Measurements from ENCODE around the gene LSP1. TPM values are rescaled to one million over a fixed set of nuclear protein-coding genes. Genes with fewer than 3 reads are reported as not detected.

Gene LSP1
- total and polyA plus RNA-seq, 12 donors: 4.0 to 1,341 (median 278) TPM

DNA sequence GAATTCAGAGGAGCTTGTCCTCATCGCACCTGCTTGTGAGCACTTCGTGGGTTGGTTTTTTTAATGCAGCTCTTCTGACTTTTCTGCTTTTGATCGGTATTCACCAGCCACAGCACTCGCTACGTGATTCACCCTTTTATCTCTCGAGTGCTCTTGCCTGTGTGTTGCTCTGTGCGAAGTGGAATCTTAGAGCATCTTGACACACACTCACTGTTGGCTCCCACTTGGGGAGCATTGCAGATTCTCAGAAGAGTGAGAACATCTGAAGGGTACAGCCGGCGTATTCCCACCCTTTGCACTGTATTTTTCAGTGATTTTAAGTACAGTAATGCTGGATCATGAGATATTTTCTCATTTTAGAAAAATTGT, 77.6 kb downstream of the LSP1 start:
- Histone ChIP-seq H3K4me3 (no peak overlapping the region), H3K9me3 (replicated peaks in 1 of 3) (no peaks in the 10 kb centered on the region), H3K4me1 (replicated peaks in 1 of 2) (peaks cover 0 to 3% of the 10 kb centered on the region in 2 donors), H3K27me3 (no peaks in the 10 kb centered on the region), H3K36me3 (replicated peaks in 1 of 2) (no peaks in the 10 kb centered on the region), H3K27ac (peak overlapping the region in 2 of 5 donors; percentile 34 to 57)
- WGBS, 4 donors: 83 to 87% (median 85%) methylated on average over 9 of the region's 9 CpGs
- DNase-seq: peak in 1 of 7 donors; percentile 5
- TF ChIP-seq, protein P1, sequence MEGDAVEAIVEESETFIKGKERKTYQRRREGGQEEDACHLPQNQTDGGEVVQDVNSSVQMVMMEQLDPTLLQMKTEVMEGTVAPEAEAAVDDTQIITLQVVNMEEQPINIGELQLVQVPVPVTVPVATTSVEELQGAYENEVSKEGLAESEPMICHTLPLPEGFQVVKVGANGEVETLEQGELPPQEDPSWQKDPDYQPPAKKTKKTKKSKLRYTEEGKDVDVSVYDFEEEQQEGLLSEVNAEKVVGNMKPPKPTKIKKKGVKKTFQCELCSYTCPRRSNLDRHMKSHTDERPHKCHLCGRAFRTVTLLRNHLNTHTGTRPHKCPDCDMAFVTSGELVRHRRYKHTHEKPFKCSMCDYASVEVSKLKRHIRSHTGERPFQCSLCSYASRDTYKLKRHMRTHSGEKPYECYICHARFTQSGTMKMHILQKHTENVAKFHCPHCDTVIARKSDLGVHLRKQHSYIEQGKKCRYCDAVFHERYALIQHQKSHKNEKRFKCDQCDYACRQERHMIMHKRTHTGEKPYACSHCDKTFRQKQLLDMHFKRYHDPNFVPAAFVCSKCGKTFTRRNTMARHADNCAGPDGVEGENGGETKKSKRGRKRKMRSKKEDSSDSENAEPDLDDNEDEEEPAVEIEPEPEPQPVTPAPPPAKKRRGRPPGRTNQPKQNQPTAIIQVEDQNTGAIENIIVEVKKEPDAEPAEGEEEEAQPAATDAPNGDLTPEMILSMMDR (IDR thresholded peaks at IDR 0.05): no peak
- no peak for TF ChIP-seq POLR2A (IDR thresholded peaks at IDR 0.05)
- intact Hi-C loops (cut with DNase I): loop anchor here in 1 of 2 donors (5.0 kb wide), 1 partner anchor 222 kb away; no protein-coding TSS in a partner anchor

DNA sequence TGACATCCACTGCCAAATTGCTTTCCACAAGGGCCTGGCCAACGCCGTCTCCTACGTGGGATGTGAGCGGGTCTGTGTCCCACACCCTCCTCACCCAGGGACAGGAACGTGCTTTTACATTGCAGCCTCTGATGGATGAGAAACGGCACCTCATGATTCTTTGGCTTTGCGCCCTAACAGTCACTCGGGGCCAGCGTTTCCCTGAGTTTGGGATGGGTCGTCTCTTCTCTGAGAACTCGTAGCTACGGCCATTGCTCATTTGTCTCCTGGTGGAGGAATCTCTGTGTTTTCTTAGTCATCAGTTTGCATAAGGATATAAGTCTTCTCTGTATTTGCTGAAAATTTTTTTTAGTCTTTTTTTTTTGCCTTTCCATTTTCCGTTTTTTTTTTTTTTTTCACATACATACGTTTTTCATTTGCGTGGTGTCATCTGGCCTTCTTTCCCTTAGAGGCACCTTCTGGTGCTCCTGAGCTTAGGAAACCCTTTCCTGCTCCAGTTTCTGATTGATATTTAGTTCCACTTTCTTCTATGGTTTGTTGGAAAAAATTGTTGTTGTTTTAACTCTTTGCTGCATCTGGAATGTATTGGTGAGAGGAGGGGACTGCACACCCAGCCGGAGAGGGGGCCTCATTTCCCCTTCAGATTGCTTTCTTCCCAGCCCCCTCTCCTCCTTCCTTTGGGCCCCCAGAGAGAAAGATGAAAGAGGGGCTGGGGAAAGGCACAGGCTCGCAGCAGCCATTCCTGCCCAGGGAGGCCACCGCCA, 78.6 kb downstream of the LSP1 start:
- intact Hi-C loops (cut with DNase I): loop anchor here in 1 of 2 donors (5.0 kb wide), 1 partner anchor 221 kb away; no protein-coding TSS in a partner anchor
- H3K27ac ChIP-seq: peak overlapping the region in 2 of 5 donors; percentile 67 to 70

DNA sequence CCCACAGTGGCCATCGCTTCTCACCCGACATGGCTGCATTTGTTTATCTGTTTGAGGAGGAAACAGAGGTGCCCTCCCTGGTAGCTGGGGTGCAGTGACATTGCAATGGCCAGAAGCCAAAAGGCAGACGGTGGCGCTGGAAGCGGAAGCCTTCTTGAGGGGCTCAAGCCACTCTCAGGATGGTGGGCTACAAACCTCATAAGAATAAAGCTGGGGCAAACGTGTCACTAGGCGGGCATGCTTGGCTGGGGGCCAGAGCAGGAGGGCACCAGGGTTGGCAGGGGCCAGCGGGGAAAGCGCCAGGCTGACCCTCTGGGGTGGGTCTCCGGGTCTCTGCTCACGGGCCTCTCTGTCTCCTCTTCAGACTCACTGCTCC, 79.2 kb downstream of the LSP1 start:
- Histone ChIP-seq H3K36me3 (replicated peaks in 1 of 2) (no peaks in the 10 kb centered on the region), H3K27ac (peak overlapping the region in 2 of 5 donors; percentile 67 to 70), H3K9me3 (replicated peaks in 1 of 3) (no peaks in the 10 kb centered on the region), H3K4me3 (no peak overlapping the region), H3K4me1 (replicated peaks in 1 of 2) (peaks cover 0 to 3% of the 10 kb centered on the region in 2 donors), H3K27me3 (no peaks in the 10 kb centered on the region)
- WGBS, 4 donors: 75 to 83% (median 77%) methylated on average over 2 to 11 of the region's 11 CpGs
- no peak for TF ChIP-seq POLR2A (IDR thresholded peaks at IDR 0.05)
- TF ChIP-seq, protein P1 (IDR thresholded peaks at IDR 0.05): no peak
- DNase-seq: peak in 2 of 7 donors; percentile 8 to 20
- intact Hi-C loops (cut with DNase I): loop anchor here in 1 of 2 donors (5.0 kb wide), 1 partner anchor 220 kb away; no protein-coding TSS in a partner anchor

More for the DNA sequence above, 78.6 kb downstream of the LSP1 start:
- peaks cover 0 to 3% of the 10 kb centered on the region in 2 donors for H3K4me1 ChIP-seq (replicated peaks in 1 of 2)
- no peaks in the 10 kb centered on the region for H3K9me3 ChIP-seq (replicated peaks in 1 of 3)
- WGBS, 4 donors: 59 to 65% (median 62%) methylated on average over 18 of the region's 18 CpGs
- no peak overlapping the region for H3K4me3 ChIP-seq
- no peaks in the 10 kb centered on the region for H3K27me3 ChIP-seq
- no peak for TF ChIP-seq POLR2A (IDR thresholded peaks at IDR 0.05)
- TF ChIP-seq, protein P1 (IDR thresholded peaks at IDR 0.05): no peak
- peak in 5 of 7 donors; percentile 15 to 76 (median 46) for DNase-seq
- H3K36me3 ChIP-seq (replicated peaks in 1 of 2): no peaks in the 10 kb centered on the region

DNA sequence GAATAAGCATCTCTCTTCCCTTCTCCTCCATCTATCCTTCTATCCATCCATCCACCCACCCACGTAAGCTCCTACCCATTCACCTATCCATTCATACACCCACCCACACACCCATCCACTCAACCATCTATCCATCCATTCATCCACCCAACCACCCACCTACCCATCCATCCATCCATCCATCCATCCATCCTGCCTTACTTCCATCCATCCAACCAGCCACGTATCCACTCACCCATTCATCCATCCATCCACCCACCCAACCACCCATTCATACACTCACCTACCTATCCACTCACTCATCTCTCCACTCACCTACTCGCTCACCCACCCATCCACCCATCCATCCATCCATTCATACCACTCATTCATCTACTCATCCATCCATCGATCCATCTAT, 79.8 kb downstream of the LSP1 start:
- DNase-seq: peak in 1 of 7 donors; percentile 3
- H3K27me3 ChIP-seq: no peaks in the 10 kb centered on the region
- no peaks in the 10 kb centered on the region for H3K9me3 ChIP-seq (replicated peaks in 1 of 3)
- TF ChIP-seq, protein P1 (IDR thresholded peaks at IDR 0.05): no peak
- TF ChIP-seq POLR2A (IDR thresholded peaks at IDR 0.05): no peak
- no peak overlapping the region for H3K4me3 ChIP-seq
- intact Hi-C loops (cut with DNase I): loop anchor here in 1 of 2 donors (5.0 kb wide), 1 partner anchor 220 kb away; no protein-coding TSS in a partner anchor
- H3K4me1 ChIP-seq (replicated peaks in 1 of 2): peaks cover 0 to 3% of the 10 kb centered on the region in 2 donors
- H3K27ac ChIP-seq: no peak overlapping the region
- 94 to 97% (median 96%) methylated on average over 4 of the region's 4 CpGs for WGBS, 4 donors
- no peaks in the 10 kb centered on the region for H3K36me3 ChIP-seq (replicated peaks in 1 of 2)

Measured in adrenal gland (tissue), 12 donors.